22Rv1 (cell line): ENCODE measurements around the gene HIRA.

Source experiments
- CTCF ChIP-seq: fragments of 450-650 bp; IDR thresholded peaks from 2 replicates; pipeline ENCODE4 v1.5.1; 2017; ENCODE audit warnings: mild to moderate bottlenecking
- ZFX ChIP-seq: fragments of 450-650 bp; IDR thresholded peaks from 2 replicates; pipeline ENCODE4 v1.6.1; 2017; ENCODE audit warnings: antibody characterized with exemption, borderline replicate concordance

DNA sequence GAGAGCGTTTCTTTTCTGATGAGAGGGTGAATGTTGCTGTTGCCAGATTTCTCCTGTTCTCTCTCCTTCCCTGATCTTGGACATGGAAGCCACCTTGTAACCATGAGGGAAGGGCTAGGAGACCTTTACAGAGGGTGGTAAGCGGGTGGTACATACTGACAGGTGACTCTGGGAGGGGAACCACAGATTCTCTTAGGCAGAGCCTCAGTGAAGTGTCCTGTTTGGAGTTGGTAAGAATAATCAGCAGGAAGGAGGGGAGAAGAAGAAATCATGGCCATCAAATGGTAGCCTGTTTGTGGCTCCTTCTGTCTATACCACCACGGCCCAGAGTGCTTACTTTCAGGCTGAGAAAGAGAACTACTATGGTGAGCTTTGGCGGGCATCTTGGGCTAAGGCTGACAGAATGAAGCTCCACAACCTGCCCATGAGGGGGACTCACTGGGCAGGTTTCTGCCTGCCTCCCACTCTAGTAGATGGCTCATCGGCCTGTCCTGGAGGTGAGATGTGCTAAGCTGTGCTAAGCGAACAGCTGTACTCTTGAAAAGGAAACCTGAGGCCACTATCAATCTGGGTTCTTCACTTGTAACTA is 84.8 kb downstream of the HIRA start:
- no peak for TF ChIP-seq CTCF
- no peak for TF ChIP-seq ZFX
